ENCODE data around the gene PTGR1.
"Not testable (repeated sequence)": the region's sequence is repeated elsewhere in the genome, so short reads cannot be mapped to it uniquely, and the experiment has no call there.

- not testable (repeated sequence) for TF ChIP-seq E2F1 (CRISPR knock-in tag; IDR thresholded peaks at IDR 0.05); CTCF (IDR thresholded peaks at IDR 0.05); STAT6 (CRISPR knock-in tag; conservative IDR thresholded peaks at IDR 0.05; ENCODE audit: low read depth); SP1 (CRISPR knock-in tag; conservative IDR thresholded peaks at IDR 0.05); E2F4 (CRISPR knock-in tag; IDR thresholded peaks at IDR 0.05; ENCODE audit: borderline replicate concordance, low read depth); CREB1 (CRISPR knock-in tag; IDR thresholded peaks at IDR 0.05); SMAD3 (CRISPR knock-in tag; IDR thresholded peaks at IDR 0.05; ENCODE audit: borderline replicate concordance); MAX (CRISPR knock-in tag; IDR thresholded peaks at IDR 0.05); GRHL2 (CRISPR knock-in tag; IDR thresholded peaks at IDR 0.05; ENCODE audit: insufficient replicate concordance, severe bottlenecking); NFYB (CRISPR knock-in tag; conservative IDR thresholded peaks at IDR 0.05; ENCODE audit: low read depth); MYBL2 (CRISPR knock-in tag; IDR thresholded peaks at IDR 0.05); E2F5 (CRISPR knock-in tag; IDR thresholded peaks at IDR 0.05); ZBTB43 (CRISPR knock-in tag; IDR thresholded peaks at IDR 0.05); ZNF232 (CRISPR knock-in tag; IDR thresholded peaks at IDR 0.05)
Measured at GRCh38 chr9:111555425-111555824, 44.0 kb downstream of the PTGR1 start.

All from WTC11 (cell line).